D721Med (cell line): ENCODE results near the gene IKZF4.

Experiments
- DNase-seq: peaks from one replicate; pipeline ENCODE4 v3.0.0; 2011; ENCODE audit warnings: low spot score; ENCODE audit not compliant: insufficient read length
- FAIRE-seq: peaks from 2 replicates; lab custom pipeline; 2011; peaks lifted over from hg19 to GRCh38; lab: Jason Lieb, UNC
- CTCF ChIP-seq: IDR thresholded peaks from 2 replicates; pipeline ENCODE4 v1.5.1; 2012; ENCODE audit warnings: mild to moderate bottlenecking, control low read depth; ENCODE audit not compliant: insufficient read depth; ENCODE audit errors: missing control alignments

IKZF4 gene

GRCh38 chr12:56014205-56014604 lies 6.6 kb upstream of the IKZF4 start:
- TF ChIP-seq CTCF, result no peak
- DNase-seq (no peak), FAIRE-seq (no peak)

GRCh38 chr12:56017181-56017580 lies 3.7 kb upstream of the IKZF4 start:
- DNase-seq, result no peak
- FAIRE-seq, result no peak
- TF ChIP-seq CTCF, result no peak

GRCh38 chr12:56018356-56018755 lies 2.5 kb upstream of the IKZF4 start:
- DNase-seq (no peak), FAIRE-seq (no peak)
- no peak for TF ChIP-seq CTCF

- no peak for TF ChIP-seq CTCF
- FAIRE-seq (no peak), DNase-seq (no peak)
Observed at GRCh38 chr12:56021889-56022497, 1.1 kb downstream of the IKZF4 start.

- no peak for FAIRE-seq
- no peak for TF ChIP-seq CTCF
- DNase-seq, result no peak
Observed at GRCh38 chr12:56028511-56029165, 7.8 kb downstream of the IKZF4 start.

- no peak for FAIRE-seq
- TF ChIP-seq CTCF, result no peak
- DNase-seq, result no peak
Observed at GRCh38 chr12:56029166-56029519, 8.3 kb downstream of the IKZF4 start.

GRCh38 chr12:56029666-56030293 lies 8.9 kb downstream of the IKZF4 start:
- no peak for FAIRE-seq
- no peak for DNase-seq
- TF ChIP-seq CTCF, result peak; percentile 67
